ENCODE measurements around the gene MYF5. TPM values are rescaled to one million over a fixed set of nuclear protein-coding genes. Genes with fewer than 3 reads are reported as not detected.
"Not testable (repeated sequence)": the region's sequence is repeated elsewhere in the genome, so short reads cannot be mapped to it uniquely, and the experiment has no call there.

The MYF5 gene
- not detected in 2 replicates for total RNA-seq (2014; rRNA removed; shearing (Covaris generic))

DNA sequence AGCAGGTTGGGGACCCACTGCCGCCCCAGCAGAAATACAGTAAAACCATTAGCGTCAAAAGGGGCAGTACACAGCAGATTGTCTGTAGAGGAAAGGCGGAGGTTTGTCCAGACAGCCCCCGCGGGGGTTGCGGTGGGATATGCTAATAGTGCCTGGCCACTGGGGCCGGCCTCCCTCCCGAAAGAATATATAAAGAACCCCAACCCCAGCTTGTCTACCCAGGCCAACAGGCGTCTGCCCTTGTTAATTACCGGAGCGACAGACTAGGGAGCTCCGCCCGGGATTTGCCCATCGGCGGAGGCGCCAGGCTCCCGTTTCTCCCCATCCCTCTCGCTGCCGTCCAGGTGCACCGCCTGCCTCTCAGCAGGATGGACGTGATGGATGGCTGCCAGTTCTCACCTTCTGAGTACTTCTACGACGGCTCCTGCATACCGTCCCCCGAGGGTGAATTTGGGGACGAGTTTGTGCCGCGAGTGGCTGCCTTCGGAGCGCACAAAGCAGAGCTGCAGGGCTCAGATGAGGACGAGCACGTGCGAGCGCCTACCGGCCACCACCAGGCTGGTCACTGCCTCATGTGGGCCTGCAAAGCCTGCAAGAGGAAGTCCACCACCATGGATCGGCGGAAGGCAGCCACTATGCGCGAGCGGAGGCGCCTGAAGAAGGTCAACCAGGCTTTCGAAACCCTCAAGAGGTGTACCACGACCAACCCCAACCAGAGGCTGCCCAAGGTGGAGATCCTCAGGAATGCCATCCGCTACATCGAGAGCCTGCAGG is at the start of gene MYF5:
Gene MYF5 (plus strand): TSS at position 217 of the 774 bp plus-strand sequence. CDS start 152 bp downstream, at position 369.
- no peak for DNase-seq (ENCODE audit: low read depth)

DNA sequence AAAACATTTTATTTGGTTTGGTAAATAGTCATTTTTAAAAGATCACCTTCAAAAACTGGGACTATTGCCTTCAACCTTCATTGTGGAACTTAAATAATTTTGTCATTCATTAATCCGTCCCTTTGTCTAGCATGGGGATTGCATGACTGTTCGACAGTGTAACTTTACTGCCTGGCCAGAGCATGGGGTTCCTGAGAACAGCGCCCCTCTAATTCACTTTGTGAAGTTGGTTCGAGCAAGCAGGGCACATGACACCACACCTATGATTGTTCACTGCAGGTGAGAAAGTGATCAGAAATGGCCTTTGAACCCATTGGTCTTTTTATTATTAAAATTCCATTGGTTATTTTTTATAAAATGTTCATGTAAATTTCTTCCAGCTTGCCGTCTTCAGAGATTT is 46.5 kb upstream of the MYF5 start:
- no peak for DNase-seq (ENCODE audit: low read depth)

- not testable (repeated sequence) for DNase-seq (ENCODE audit: low read depth)
Measured at GRCh38 chr12:80676042-80676636, 40.6 kb upstream of the MYF5 start.

DNA sequence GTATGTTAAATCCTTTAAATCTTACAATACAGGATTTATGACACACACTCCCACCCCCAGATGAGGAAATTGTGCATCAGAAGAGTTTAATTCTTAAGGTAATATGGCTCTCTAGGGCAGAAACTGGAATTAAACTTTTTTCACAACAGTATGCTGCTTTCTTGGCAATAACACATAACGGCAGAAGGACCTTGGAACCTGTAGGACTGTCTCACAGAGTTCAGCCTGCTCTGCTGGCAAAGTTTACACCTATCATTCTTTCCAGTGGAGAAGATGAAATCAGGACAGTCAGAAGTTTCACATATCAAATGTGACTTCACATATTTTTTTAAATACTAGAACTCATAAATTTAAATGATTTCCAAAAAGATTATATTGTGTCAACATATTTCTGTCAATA is 39.9 kb upstream of the MYF5 start:
- DNase-seq (ENCODE audit: low read depth): no peak

DNA sequence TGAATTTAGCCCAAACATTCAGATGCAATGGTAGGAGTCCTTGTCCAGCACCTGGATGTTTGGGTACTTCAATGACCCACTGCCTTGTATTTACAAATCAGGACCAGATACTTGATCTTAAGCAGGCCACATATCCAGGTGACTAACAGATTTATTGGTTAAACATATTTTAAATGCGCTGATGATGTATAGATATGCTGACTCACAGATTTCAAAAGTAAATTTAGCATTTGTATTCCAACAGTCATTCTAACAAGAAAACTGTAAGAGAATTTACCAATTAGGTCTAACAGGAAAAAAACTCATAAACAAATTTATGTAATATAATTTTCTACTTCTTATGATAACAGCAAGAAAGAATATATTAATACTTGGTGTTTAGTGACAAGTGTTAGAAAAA is 38.7 kb upstream of the MYF5 start:
- no peak for DNase-seq (ENCODE audit: low read depth)

DNA sequence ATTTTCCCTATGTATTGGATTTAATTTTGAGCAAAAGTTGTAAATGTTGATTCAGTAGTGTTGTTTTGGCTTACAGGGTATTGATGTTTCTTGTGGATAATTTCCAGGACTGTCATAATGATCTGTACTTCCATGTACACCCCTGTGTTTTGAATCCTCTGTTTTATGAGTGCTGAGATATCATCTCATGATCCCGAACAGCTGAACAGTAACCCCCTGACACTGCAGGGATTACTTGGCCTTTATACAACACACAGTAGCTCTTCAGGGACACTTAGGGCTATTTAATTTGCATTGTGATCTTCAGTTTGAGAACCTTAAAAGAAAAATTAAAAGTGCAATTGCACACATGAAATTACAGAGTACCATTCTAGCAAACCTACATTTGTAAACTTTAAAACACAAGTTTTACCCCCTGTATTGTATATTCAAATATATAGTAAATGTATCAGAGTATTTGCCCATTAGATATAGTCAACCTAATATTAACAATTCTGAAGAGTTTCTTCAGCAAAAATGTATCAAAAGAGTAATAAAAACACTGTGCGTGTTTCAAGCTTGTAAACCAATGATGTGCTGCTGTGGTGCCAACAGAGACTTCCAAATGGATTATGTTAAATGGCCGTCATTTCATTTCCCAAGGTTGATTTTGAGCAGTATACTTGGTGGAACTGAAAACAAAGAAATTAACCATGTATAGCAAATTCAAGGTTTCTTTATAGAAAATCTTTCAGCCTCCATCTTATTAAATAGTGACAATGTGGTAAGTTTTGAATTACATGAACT is 37.2 kb upstream of the MYF5 start:
- DNase-seq (ENCODE audit: low read depth): no peak

- no peak for DNase-seq (ENCODE audit: low read depth)
Measured at GRCh38 chr12:80681287-80681686, 35.4 kb upstream of the MYF5 start.

DNA sequence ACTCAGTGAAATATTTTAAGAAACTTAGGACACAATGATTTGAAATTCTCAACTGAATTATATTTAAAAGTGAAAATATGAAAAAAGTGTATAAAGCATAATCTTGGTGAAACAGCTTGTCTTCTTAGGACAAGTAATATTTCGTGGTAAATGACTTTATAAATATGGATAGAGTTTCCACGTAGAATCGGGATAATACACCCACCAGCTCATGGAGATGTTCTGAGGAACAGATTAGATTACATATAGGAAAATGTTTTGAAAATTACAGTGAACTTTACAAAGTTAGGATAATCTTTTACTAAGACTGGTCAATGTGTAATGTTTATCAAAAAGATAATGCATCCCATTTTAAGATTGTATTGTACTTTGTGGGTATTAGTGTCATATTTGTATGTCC is 34.9 kb upstream of the MYF5 start:
- DNase-seq (ENCODE audit: low read depth): no peak

DNA sequence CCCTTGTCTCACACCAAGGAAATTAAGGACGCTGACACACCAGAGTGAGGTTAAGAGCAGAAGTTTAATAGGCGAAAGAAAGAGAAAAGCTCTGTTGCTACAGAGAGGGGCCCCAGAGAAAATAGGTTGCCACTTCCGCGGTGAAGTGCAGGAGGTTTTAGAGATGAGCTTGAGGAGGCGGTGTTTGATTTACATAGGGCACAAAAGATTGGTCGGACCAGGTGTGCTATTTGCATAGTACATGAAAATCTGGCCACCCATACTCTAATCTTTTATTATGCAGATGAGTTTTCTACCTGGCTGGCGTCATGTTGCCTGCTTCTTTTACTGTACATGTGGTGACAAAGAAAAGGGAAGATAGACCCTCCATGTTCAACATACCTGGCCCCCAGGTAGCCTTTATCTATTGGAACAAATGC is 32.6 kb upstream of the MYF5 start:
- DNase-seq (ENCODE audit: low read depth): no peak

- DNase-seq (ENCODE audit: low read depth): no peak
Measured at GRCh38 chr12:80690090-80690489, 26.6 kb upstream of the MYF5 start.

DNA sequence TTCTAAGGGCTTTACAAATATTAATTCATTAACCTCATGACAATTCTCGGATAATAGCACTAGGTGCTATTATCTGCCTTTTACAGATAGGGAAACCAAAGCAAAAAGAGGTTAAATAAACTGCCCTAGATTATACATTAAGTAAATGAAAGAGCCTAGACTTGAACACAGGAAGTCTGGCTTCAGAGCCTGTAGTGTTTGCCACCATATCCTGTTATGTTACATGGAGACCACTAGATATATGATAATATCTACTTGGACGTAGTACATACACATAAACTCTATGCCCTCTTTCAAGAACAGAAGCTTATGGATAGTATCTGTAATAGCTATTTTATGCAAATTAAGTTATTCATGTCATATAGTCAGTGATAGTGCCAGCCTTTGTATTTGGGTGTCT is 26.2 kb upstream of the MYF5 start:
- DNase-seq (ENCODE audit: low read depth): no peak

- no peak for DNase-seq (ENCODE audit: low read depth)
Measured at GRCh38 chr12:80692114-80692513, 24.6 kb upstream of the MYF5 start.

GRCh38 chr12:80697270-80697887 is 19.3 kb upstream of the MYF5 start:
- DNase-seq (ENCODE audit: low read depth): no peak

DNA sequence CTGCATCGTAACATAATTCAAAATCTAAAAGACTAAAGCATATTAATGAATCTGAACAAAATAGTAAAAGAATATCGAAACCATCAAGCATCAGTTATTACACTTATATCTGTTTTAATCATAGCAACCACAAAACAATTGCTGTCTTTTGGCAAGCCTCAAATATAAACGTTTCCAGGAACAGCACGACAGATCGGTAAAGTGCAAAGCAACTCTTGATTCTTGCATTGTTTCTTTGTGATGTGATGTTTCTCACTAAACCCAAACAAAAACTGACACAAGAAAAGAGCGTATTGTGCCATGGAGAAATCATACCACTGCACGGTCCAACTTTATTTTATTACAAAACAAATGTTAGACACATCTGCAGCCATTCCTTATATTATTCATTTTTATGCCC is 18.5 kb upstream of the MYF5 start:
- no peak for DNase-seq (ENCODE audit: low read depth)

- DNase-seq (ENCODE audit: low read depth): no peak
Measured at GRCh38 chr12:80698847-80699542, 17.7 kb upstream of the MYF5 start.

GRCh38 chr12:80700327-80700726 is 16.4 kb upstream of the MYF5 start:
- DNase-seq (ENCODE audit: low read depth): no peak

DNA sequence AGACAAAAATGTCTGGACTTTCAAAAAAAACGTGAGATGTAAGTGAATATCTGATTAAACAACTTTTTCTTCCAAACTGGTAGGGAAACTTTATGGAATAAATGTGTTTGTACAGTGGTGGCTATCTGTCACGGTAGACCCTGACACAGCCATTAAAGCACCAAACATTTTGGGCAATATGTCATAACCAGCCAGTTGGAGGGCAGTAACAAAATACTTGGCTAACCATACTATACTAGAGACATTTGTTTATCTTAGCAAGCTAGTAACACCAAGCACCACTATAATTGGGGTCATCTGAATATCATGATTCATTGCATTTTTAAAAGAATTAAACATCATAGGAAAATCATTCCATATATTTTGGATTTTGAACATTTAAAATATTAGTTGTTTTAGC is 15.3 kb upstream of the MYF5 start:
- peak; percentile 16 for DNase-seq (ENCODE audit: low read depth)

- DNase-seq (ENCODE audit: low read depth): peak; percentile 73
Measured at GRCh38 chr12:80702889-80703805, 13.6 kb upstream of the MYF5 start.

DNA sequence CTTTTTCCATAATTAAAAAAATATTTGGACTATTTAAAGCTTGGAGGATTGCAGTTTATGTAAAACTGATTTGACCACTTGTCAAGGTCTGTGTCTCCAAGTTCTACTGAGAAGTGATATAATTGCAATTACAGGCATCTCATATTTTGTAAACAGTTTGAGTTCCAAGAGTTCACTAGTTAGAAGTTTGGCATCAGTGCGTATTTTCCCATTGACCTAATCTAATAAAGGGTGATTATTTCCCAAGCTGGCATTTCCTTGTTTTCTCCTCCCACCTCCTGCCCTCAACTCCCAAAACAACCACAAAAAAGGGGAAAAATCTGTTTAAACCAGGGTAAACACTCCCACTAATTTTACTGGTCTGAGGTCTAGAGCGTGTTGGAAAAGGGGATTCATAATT is 12.3 kb upstream of the MYF5 start:
- DNase-seq (ENCODE audit: low read depth): no peak

DNA sequence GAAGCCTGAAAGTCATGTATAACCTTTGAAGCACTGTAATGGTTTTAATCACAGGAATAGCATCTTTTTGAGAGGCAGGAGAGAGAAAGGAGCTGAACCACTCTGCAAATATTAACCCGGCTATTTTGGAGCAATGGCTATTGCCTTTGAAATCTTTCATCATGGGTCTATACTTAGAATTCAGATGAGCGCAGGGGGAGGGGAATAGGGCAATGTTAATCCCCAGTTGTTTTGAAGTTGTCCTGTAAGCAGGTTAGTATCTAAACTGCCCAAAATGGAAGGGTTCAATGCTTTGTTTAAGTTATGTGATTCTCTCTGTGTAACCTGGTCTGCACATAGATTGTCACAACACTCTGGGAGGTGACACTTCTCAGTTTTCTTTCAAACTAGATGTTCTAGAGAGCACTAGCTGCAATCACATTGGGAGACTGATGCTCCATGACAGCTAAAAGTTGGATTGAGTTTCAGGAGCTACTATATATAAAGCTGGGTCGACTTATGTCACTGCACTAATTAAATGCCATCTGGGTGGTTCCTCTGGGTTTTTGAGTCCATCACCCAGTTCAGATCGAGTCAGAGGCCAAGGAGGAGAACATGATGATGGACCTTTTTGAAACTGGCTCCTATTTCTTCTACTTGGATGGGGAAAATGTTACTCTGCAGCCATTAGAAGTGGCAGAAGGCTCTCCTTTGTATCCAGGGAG is 9.4 kb upstream of the MYF5 start, which contains the start of gene MYF6:
Gene MYF6 (plus strand): TSS at position 509 of the 704 bp plus-strand sequence. CDS start 86 bp downstream, at position 595.
- no peak for DNase-seq (ENCODE audit: low read depth)
